ENCODE results near the gene CEP89. TPM values are rescaled to one million over a fixed set of nuclear protein-coding genes. Genes with fewer than 3 reads are reported as not detected.
"Not testable (repeated sequence)": the region's sequence is repeated elsewhere in the genome, so short reads cannot be mapped to it uniquely, and the experiment has no call there.

Gene CEP89
- total RNA-seq, 2 experiments from 2014 or later = 13.6 to 14.1 TPM

DNA sequence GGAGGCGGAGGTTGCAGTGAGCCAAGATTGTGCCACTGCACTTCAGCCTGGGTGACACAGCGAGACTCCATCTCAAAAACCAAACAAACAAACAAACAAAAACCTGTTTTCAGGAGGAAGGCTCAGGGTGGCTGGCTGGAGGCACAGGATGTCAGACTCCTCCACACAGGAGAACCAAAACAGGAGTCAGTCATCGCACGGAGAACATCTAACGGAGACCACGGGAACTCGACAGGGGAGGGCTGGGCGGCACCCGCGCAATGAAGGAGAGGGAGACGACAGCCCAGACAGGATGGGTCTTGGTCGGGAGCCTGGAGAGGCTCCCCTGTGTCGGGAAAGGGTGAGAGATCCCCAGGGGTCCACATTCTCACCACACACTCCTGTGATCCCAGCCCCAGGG, 81.4 kb downstream of the CEP89 start:
- no peak overlapping the region for H3K4me3 Mint-ChIP-seq
- H3K36me3 Mint-ChIP-seq = peaks cover 38% of the 10 kb centered on the region
- H3K27me3 Mint-ChIP-seq = no peaks in the 10 kb centered on the region
- no peak for DNase-seq
- H3K4me1 Mint-ChIP-seq = peaks cover 3% of the 10 kb centered on the region
- H3K27ac Mint-ChIP-seq = no peak overlapping the region
- peaks cover 22% of the 10 kb centered on the region for H3K9me3 Mint-ChIP-seq

DNA sequence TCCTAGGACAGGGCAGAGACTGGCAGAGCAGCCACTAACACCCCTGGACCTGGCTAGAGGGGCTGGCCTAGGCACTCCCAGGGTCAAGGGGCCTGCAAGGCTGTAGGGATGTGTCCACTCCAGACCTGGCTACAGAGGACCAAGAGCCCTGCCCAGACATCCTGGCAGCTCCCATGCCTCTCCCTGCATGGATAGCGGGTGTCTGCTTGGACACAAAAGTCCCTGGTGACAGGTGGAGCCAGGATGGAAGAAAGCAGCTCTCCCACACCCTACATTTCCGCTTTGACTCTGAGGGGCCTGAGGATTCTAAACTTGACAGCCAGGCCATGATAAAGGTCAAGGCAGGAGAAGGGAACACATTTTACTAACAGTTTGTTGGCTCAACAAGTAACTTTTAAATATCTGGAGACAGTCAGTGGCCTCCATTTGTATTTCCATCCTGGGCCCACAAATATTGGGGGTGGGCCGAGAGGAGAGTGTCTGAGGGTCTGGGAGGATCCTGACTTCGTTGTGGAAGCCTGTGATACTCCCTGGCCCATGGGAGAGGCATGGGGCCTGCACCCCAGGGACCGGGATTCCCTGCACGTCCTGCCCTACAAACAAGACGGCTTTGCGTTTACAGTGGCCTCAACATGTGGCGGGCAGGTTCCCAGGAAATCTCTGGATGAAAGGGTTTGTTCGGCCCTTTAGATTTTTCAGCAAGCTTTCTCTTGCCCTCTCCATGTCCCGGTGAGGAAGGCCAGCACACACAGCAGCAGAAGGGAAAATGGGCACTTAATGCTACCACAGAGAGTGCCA, 82.4 kb downstream of the CEP89 start:
- peaks cover 20% of the 10 kb centered on the region for H3K9me3 Mint-ChIP-seq
- H3K4me1 Mint-ChIP-seq = no peaks in the 10 kb centered on the region
- DNase-seq = no peak
- H3K27me3 Mint-ChIP-seq = no peaks in the 10 kb centered on the region
- H3K27ac Mint-ChIP-seq = no peak overlapping the region
- H3K36me3 Mint-ChIP-seq = peaks cover 28% of the 10 kb centered on the region
- H3K4me3 Mint-ChIP-seq = no peak overlapping the region

DNA sequence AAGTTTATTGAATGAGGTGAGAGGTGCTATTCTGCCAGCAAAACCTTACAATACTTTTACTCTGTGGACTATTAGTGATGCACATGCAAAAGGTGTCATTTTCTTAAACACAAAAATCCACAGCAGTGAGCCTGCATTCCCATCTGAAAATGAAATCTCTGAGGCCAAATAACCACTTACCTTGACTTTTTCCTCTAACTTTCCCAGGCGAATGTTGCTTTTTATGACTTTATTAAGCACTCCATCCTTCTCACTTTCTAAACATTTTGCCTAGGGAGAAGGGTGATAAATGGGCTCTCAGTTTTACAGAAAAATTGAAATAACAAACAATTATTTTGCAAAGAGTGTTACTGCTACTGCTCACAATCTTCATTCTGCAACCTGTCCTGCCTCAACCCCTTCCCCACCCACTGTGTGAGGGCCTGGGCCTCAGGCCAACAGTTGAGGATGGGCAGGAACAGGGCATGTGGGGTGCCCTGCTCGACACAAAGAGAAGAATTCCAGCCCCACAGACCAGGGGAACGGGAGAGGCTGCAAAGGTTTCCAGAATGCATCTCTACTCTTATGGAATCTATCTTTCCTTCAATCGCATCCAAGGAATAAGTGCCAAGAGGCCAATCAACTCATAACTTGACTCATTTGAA, 84.1 kb downstream of the CEP89 start:
- Mint-ChIP-seq H3K4me3 (no peak overlapping the region), H3K4me1 (no peaks in the 10 kb centered on the region), H3K27ac (no peak overlapping the region), H3K9me3 (peaks cover 12% of the 10 kb centered on the region), H3K36me3 (peaks cover 15% of the 10 kb centered on the region), H3K27me3 (no peaks in the 10 kb centered on the region)
- no peak for DNase-seq

DNA sequence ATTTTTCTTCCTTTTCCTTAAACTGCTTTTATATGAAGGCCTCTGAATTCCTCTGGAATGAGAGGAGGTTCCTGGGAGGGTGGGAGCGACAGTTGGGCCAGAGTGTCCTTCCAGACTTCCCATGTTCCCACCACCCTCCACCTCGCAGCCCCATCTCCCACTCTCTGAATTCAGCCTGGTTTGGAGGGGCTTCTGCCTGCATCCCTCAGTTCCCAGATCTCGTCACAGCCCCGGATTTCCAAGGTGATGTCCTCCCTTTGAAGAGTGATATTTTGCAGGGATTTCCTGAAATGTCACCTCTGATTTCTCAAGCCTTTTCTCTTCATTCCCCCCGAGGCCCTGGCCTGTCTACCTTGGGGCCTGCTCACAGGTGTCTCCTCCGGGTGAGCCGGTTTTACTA, 85.5 kb downstream of the CEP89 start:
- DNase-seq = no peak
- no peak overlapping the region for H3K27ac Mint-ChIP-seq
- H3K4me1 Mint-ChIP-seq = no peaks in the 10 kb centered on the region
- peaks cover 3% of the 10 kb centered on the region for H3K36me3 Mint-ChIP-seq
- peaks cover 2% of the 10 kb centered on the region for H3K9me3 Mint-ChIP-seq
- H3K4me3 Mint-ChIP-seq = no peak overlapping the region
- H3K27me3 Mint-ChIP-seq = no peaks in the 10 kb centered on the region

DNA sequence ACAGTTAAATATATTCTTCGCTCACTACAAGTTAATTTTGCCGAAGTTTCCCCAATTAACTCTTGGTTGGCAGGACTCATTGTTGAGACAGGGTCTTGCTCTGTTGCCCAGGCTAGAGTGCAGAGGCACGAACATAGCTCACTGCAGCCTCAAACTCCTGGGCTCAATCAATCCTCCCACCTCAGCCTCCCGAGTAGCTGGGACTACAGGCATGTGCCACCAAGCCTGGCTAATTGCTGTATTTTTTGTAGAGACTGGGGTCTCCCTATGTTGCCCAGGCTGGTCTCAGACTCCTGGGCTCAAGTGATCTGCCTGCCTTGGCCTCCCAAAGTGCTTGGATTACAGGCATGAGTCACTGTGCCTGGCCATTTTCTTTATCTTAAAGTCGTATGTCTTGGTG, 86.5 kb downstream of the CEP89 start:
- not testable (repeated sequence) for H3K4me3 Mint-ChIP-seq, DNase-seq, H3K9me3 Mint-ChIP-seq, H3K27ac Mint-ChIP-seq, H3K27me3 Mint-ChIP-seq, H3K36me3 Mint-ChIP-seq, H3K4me1 Mint-ChIP-seq

DNA sequence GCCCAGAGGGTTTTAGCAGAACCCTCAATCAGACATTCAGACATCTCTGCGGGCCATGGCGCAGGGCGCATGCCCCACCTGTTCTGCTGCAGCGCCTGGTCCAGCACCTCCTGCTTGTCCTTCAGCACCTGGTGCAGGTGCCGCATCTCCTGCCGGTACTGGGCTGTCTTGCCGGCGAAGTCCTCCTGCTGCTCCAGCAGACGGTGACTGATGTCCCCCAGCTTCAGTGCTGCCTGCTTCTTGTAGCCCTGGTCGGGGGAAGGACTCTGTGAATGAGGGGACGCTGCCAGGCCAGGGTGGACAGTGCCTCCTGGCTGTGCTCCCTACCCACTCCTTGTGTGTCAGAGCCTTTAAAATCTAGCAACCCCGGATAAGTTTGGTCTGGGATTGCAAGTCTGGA, 90.0 kb downstream of the CEP89 start:
- DNase-seq = no peak
- no peak overlapping the region for H3K27ac Mint-ChIP-seq
- no peaks in the 10 kb centered on the region for H3K27me3 Mint-ChIP-seq
- H3K9me3 Mint-ChIP-seq = no peaks in the 10 kb centered on the region
- H3K4me1 Mint-ChIP-seq = no peaks in the 10 kb centered on the region
- H3K36me3 Mint-ChIP-seq = no peaks in the 10 kb centered on the region
- H3K4me3 Mint-ChIP-seq = no peak overlapping the region

DNA sequence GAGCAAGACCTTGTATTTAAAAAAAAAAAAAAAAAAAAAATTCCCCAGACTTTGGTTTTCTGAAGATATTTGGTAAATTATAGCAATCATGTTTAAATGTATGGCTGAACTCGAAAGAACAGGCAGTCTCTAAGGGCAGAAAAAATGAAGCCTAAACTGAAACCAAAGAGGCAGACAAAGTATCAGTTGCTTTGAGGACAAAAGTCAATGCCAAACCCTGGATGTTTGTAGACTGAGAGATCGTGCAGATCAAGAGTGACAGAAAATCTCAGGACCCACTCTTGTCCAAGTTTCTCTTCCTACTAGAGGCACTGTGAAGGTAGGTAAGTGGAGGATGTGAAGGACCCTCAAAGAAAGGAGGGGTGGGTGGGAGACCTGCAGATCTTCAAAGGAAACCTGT, 91.1 kb downstream of the CEP89 start:
- H3K4me1 Mint-ChIP-seq = no peaks in the 10 kb centered on the region
- H3K27me3 Mint-ChIP-seq = no peaks in the 10 kb centered on the region
- no peaks in the 10 kb centered on the region for H3K9me3 Mint-ChIP-seq
- no peak overlapping the region for H3K27ac Mint-ChIP-seq
- no peaks in the 10 kb centered on the region for H3K36me3 Mint-ChIP-seq
- DNase-seq = no peak
- no peak overlapping the region for H3K4me3 Mint-ChIP-seq

DNA sequence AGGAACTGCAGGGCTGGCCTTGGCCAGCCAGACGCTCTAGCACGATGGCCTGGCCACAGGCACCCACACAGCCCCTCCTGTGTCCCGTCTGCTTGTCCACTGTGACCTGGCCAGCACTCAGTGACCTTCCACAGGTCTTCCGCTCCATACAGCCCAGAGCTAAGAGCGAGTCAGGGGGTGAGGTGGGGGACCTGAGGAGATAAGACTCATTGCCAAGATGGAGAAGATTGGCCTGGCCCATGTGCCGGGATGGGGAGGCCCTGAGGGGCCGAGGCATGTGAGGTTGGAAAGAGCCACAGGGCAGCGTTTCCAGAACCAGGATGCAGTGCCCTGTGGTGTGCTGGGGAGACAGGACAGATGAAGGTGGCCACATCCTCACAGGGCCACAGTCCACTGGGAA, 92.0 kb downstream of the CEP89 start:
- H3K4me1 Mint-ChIP-seq = no peaks in the 10 kb centered on the region
- no peak overlapping the region for H3K27ac Mint-ChIP-seq
- no peaks in the 10 kb centered on the region for H3K27me3 Mint-ChIP-seq
- no peak for DNase-seq
- H3K36me3 Mint-ChIP-seq = no peaks in the 10 kb centered on the region
- H3K4me3 Mint-ChIP-seq = no peak overlapping the region
- no peaks in the 10 kb centered on the region for H3K9me3 Mint-ChIP-seq

DNA sequence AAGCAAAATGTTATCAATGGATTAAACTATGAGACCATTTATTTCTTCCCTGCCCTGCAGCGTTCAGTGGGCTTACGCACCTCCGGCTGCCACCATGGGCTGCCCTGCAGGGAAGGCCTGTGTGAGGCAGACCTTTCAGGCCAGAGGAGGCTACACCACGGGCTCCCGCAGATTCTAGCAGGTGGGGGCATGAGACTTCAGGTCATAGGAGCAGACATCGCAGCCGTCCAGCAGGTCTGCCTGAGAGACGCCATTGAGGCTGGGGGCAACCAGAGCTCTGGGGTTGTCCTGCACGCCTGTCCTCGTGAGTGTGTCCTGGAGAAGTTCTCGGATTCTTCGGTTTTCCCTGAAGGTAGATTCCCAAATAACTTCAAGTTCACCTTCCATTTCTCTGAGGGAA, 92.8 kb downstream of the CEP89 start:
- DNase-seq = no peak
- Mint-ChIP-seq H3K4me1 (no peaks in the 10 kb centered on the region), H3K4me3 (no peak overlapping the region), H3K27me3 (no peaks in the 10 kb centered on the region), H3K36me3 (no peaks in the 10 kb centered on the region), H3K27ac (no peak overlapping the region), H3K9me3 (no peaks in the 10 kb centered on the region)

DNA sequence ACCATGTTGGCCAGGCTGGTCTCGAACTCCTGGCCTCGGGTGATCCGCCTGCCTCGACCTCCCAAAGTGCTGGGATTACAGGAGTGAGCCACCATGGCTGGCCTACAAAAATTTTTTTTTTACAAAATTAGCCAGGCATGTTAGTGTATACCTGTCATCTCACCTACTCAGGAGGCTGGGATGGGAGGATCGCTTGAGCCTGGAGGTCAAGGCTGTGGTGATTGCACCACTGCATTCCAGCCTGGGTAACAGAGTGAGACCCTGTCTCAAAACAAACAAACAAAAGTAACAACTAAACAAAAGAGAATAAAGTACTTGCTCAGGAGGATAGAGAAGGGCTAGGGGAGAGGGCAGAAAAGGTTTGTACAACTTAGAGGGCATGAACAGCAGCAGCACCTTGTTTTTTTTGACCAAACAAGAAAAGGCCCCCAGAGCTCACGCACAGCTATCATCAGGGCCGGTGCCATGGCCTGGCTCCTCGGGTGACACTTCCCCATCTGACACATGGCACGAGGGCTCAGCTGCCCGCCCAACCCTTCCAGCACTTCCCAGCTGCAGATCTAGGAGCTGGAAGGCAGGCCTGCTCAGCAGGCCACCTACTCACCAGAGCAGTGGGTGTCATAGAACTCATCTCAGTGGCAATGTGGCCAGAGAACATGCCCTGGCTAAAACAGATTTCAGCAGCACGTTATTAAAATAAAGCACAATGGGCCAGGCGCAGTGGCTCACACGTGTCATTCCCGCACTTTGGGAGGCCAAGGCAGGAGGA, 93.6 kb downstream of the CEP89 start:
- Mint-ChIP-seq H3K4me1 (no peaks in the 10 kb centered on the region), H3K36me3 (no peaks in the 10 kb centered on the region), H3K27me3 (no peaks in the 10 kb centered on the region), H3K9me3 (no peaks in the 10 kb centered on the region), H3K4me3 (no peak overlapping the region), H3K27ac (no peak overlapping the region)
- DNase-seq = no peak

DNA sequence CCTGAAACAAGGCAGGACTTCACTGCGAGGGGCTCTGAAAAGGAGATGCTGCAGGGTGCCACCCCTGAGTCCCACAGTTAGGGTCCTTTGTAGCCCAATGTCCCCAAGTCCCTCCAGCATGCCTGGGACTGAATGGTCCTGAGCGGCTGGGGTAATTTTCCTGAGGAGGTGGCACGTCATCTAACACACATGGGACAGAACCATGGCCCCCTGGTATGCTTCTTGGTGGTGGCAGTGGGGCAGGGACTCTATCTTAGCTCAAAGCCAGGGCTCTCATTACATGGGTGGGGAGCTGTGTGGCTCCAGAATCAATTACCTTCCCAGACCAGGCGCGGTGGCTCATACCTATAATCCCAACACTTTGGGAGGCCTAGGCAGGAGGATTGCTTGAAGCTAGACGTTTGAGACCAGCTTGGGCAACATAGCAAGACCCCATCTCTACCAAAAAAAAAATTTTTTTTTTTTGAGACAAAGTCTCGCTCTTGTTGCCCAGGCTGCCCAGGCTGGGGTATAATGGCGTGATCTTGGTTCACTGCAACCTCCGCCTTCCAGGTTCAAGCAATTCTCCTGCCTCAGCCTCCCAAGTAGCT, 94.3 kb downstream of the CEP89 start:
- Mint-ChIP-seq H3K27me3 (no peaks in the 10 kb centered on the region), H3K4me1 (no peaks in the 10 kb centered on the region), H3K9me3 (no peaks in the 10 kb centered on the region), H3K4me3 (no peak overlapping the region), H3K27ac (no peak overlapping the region), H3K36me3 (no peaks in the 10 kb centered on the region)
- DNase-seq = no peak

DNA sequence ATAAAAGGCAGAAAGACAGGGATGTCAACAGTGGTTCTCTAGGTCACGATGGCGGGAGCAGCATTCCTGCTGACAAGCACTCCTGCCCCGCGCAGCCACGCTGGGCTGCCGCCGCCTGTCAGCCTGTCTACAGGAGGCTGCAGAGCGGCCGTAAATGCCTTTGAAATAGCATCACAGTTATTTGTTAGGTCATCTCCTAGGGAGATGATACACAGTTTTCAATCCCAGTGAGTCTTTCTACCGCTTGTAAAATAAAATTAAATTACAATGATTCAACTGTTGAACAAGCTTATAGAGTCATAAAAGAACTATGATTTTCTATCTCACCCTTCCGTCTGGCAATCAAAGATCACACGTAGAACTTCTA, 94.9 kb downstream of the CEP89 start:
- H3K27ac Mint-ChIP-seq = no peak overlapping the region
- no peaks in the 10 kb centered on the region for H3K9me3 Mint-ChIP-seq
- DNase-seq = no peak
- H3K4me3 Mint-ChIP-seq = no peak overlapping the region
- no peaks in the 10 kb centered on the region for H3K27me3 Mint-ChIP-seq
- H3K36me3 Mint-ChIP-seq = no peaks in the 10 kb centered on the region
- H3K4me1 Mint-ChIP-seq = no peaks in the 10 kb centered on the region

DNA sequence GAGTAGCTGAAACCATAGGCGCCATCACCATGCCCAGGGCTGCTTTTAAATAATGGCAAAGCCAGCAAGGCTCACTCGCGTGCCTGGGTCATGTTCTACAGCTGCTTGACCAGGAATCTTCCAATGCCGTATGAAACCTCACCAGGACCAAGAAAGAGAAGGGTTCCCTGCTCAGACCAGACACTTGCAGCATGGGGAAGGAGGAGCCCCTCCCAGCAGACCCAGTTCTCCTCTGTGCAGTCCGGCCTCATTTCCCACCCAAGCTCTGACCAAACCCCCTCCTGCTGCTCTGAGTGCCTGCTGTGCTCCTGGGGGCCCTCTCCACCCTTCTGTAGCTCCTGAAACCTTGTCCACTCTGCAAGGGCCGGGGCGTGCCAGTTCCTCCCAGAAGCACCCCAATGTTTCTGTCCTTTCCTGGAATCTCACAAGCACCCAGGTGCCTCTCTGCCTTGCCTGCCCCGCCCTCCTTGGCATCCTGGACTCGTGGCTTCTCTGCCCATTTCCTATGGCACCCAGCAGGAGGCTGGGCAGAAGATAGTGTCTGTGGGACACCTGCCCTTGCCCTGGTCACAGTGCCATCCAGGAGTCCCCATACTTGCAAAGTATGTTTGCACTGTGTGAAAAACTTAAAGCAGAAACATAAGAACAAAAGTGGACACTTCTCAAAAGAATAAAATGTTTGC, 95.4 kb downstream of the CEP89 start:
- H3K4me3 Mint-ChIP-seq = no peak overlapping the region
- no peak for DNase-seq
- no peaks in the 10 kb centered on the region for H3K4me1 Mint-ChIP-seq
- H3K27me3 Mint-ChIP-seq = no peaks in the 10 kb centered on the region
- no peaks in the 10 kb centered on the region for H3K9me3 Mint-ChIP-seq
- H3K27ac Mint-ChIP-seq = no peak overlapping the region
- H3K36me3 Mint-ChIP-seq = no peaks in the 10 kb centered on the region

DNA sequence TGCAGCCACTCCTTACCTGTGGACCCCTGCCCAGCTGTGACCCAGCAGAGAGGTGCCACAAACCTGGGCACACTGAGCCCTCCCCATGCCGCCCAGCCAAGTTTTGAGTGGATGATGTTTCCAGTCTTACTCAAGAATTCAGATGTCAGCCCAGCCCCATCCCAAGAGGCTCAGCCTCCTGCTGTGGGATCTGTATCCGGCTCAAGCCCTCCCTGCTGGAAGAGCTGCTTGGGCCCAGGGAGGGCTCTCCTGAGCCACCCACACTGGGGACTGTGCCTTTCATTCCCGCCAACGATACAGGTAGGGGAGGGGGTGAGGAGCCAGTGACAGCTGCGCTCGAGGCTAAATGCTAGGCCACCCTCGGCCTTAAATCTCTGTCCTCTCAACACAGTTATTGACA, 96.3 kb downstream of the CEP89 start:
- no peaks in the 10 kb centered on the region for H3K9me3 Mint-ChIP-seq
- no peaks in the 10 kb centered on the region for H3K4me1 Mint-ChIP-seq
- no peaks in the 10 kb centered on the region for H3K27me3 Mint-ChIP-seq
- no peak overlapping the region for H3K4me3 Mint-ChIP-seq
- DNase-seq = no peak
- H3K27ac Mint-ChIP-seq = no peak overlapping the region
- no peaks in the 10 kb centered on the region for H3K36me3 Mint-ChIP-seq

DNA sequence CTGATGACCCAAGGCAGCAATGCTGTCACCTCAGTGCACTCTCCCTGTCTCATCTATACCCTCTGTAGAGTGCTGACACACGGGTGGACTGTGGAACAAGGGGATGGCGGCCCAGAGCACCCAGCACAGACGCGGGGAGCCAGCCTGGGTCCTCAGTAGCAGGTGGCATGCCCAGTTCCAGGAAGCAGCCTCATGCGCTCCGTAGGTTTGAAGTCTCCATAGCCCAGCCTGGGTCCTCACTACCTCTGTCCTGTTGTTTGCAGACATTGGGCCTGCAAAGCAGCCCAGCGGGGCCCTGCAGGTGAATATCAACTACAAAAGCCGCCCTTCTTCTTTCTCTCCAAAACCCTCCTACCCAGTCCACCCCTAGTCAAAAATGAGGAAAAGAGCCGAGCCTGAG, 97.2 kb downstream of the CEP89 start:
- Mint-ChIP-seq H3K4me1 (no peaks in the 10 kb centered on the region), H3K9me3 (no peaks in the 10 kb centered on the region), H3K4me3 (no peak overlapping the region), H3K27ac (no peak overlapping the region), H3K36me3 (no peaks in the 10 kb centered on the region), H3K27me3 (no peaks in the 10 kb centered on the region)
- no peak for DNase-seq
